NCI-H1092 (cell line): ENCODE data around the gene COLEC12.
A peak's percentile ranks its signal among the peaks of the same experiment; 100 is the strongest.

Source experiments
- DNase-seq: peaks from one replicate; lab custom pipeline; 2025; lab: John Stamatoyannopoulos, UW

COLEC12 gene

GRCh38 chr18:286515-287310 lies 213.8 kb downstream of the COLEC12 start:
- DNase-seq, result no peak

GRCh38 chr18:285817-286216 lies 214.7 kb downstream of the COLEC12 start:
- DNase-seq, result no peak

GRCh38 chr18:275486-275885 lies 225.0 kb downstream of the COLEC12 start:
- DNase-seq, result no peak

- DNase-seq, result no peak
Observed at GRCh38 chr18:274313-274712, 226.2 kb downstream of the COLEC12 start.

- no peak for DNase-seq
Observed at GRCh38 chr18:273525-273924, 227.0 kb downstream of the COLEC12 start.

GRCh38 chr18:272650-273049 lies 227.9 kb downstream of the COLEC12 start:
- no peak for DNase-seq

GRCh38 chr18:269480-270095 lies 230.9 kb downstream of the COLEC12 start:
- no peak for DNase-seq

- peak; percentile 78 for DNase-seq
Observed at GRCh38 chr18:267688-268552, 232.6 kb downstream of the COLEC12 start, which contains the start of gene THOC1. THOC1 (minus strand) TSS chr18:268047; CDS start chr18:268019, 28 bp downstream.

GRCh38 chr18:267380-267687 lies 233.2 kb downstream of the COLEC12 start:
- no peak for DNase-seq
